HAP-1 (cell line): ENCODE data around the gene SELL.
"Not testable (repeated sequence)": the region's sequence is repeated elsewhere in the genome, so short reads cannot be mapped to it uniquely, and the experiment has no call there.

ENCODE experiments used
- DNase-seq, 2 experiments: peaks; one replicate each; pipeline ENCODE4 v3.0.0-alpha.2; 2016 to 2020; ENCODE audit warnings: low spot score in 2 of 2
- H3K27me3 ChIP-seq: fragments of 250-450 bp; sonication (Bioruptor Pico); 2 replicates; pipeline ENCODE4 v1.5.1; 2020; ENCODE audit warnings: low read depth, mild to moderate bottlenecking, moderate library complexity
- H3K36me3 ChIP-seq: fragments of 250-450 bp; sonication (Bioruptor Pico); replicated peaks from 2 replicates; pipeline ENCODE4 v1.5.1; 2020; ENCODE audit warnings: mild to moderate bottlenecking
- H3K4me1 ChIP-seq: fragments of 250-450 bp; sonication (Bioruptor Pico); 2 replicates; pipeline ENCODE4 v1.5.1; 2020; ENCODE audit warnings: mild to moderate bottlenecking
- H3K4me3 ChIP-seq: fragments of 250-450 bp; sonication (Bioruptor Pico); 2 replicates; pipeline ENCODE4 v1.5.1; 2020; ENCODE audit warnings: mild to moderate bottlenecking, moderate library complexity
- H3K9me3 ChIP-seq: fragments of 250-450 bp; sonication (Bioruptor Pico); 2 replicates; pipeline ENCODE4 v1.5.1; 2020; ENCODE audit warnings: mild to moderate bottlenecking, moderate library complexity
- in situ Hi-C: fragments of 300-500 bp; cut with MboI; formaldehyde crosslinking; loops from 3 replicates; pipeline ENCODE4 v1.14.3; 2020; ENCODE audit warnings: low sequenced_read_pairs, inconsistent platforms, mixed read lengths

Gene SELL

DNA sequence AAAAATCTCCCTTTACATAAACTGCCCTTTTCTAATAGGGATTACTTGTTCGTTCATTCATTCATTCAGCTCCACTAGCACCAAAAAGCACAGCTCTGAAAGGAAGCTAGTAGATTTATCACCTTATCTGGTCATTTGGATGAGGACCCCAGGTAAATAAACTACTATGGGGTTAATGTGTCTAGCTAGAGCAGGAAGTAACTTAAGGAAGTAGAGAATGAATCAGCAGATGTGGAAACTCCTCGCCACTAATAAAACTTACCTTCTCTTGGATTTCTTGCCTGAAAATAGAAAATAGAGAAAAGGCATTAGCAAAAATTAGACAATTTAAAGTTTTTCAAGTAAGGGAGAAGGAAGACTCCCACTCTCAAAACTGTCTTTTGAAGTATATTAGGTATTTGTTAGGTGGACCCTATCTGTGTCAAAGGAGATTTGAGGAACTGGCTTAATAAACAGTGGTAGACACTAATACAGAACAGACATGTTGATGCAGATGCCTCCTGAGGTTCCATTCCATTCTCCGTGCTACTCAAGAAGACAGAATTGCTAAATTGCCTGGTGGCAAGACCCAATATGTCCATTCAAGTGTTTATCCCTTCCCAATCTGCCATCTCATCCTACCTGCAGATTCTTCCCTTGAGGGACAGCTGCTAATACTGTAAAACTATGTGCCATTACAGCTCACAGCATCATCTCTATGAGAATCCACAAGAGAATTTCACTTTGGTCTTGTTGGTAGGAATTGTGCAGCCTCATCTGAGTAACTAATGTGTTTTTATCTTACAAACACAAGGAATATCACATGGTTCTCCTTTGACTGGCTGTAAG, 14.9 kb downstream of the SELL start:
- Histone ChIP-seq H3K27me3 (0 out of 2 replicates have a peak, but pooled peaks cover 4% of the 10 kb centered on the region), H3K4me1 (no peaks in the 10 kb centered on the region), H3K36me3 (no peaks in the 10 kb centered on the region), H3K4me3 (no peak overlapping the region), H3K9me3 (no peaks in the 10 kb centered on the region)
- no peak for DNase-seq
- in situ Hi-C loops, result no loop called here

DNA sequence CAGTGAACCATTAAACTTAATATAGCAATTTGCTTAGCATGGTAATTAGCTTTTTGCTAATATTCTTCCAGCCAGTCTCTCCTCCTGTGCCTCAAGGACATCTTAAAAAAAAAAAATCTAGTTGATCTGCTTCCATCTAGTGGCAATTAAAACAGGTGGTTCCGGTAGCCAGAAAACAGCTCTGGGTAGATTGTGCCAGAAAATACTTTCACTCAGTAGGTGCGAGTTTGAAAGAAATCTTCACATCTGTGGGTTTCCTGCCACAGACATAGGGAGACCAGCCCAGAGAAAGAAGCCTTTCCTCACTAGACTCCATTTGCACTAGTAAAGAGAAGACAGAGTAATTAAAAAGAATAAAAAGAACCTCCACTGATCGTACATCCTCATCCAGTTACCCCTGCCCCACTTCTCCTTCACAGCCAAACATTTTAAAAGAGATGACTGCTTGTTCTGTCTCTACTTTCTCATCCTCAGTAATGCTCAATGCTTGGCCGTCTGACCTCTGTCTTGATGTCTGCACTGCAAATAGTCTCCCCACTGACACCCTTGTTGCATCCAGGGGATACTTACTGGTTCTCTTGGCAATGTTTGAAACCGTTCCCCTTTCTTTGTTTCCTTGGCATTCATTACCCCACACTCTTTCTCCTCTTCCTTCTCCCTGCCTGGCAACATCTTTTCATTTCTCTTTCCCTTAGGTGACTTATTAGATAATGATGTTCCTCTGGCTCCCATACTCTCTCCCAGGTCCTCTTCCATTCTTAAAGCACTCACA, 16.9 kb downstream of the SELL start:
- Histone ChIP-seq H3K9me3 (no peaks in the 10 kb centered on the region), H3K27me3 (0 out of 2 replicates have a peak, but pooled peaks cover 4% of the 10 kb centered on the region), H3K4me1 (peaks cover 6% of the 10 kb centered on the region), H3K4me3 (no peak overlapping the region), H3K36me3 (no peaks in the 10 kb centered on the region)
- no peak for DNase-seq
- in situ Hi-C loops, result no loop called here

DNA sequence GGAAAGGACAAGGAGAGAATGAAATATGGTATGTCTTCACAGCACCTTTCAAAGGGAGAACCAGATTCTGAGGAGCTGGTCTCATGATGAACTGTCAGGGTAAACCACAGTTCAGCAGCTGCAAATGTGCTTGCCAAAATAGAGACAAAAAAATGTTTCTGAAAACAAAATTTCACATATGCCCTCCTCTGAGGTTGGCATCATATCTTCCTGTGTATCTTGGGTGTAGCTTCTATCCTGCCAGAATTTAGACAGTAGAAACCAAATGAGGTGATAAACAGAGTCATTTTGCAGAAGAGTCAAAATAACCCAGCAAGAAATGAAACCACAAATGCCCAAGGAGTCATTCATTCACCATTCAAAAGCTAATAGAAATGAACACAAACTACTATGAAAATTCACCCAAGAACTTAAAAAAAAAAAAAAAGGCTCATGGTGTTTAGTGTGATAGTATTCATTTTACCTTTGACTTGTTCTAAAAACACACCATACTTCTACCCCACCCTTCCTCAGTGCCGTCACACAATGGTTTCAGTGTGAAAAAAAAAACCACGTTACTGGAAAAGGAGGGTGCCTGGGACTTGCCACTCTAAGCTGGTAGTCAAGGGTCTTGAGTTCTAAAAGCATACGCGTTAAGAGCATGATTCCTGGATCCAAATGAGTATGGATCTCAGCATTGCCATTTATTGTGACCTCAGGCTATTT, 18.5 kb downstream of the SELL start:
- DNase-seq, result no peak
- Histone ChIP-seq H3K27me3 (0 out of 2 replicates have a peak, but pooled peaks cover 4% of the 10 kb centered on the region), H3K9me3 (no peaks in the 10 kb centered on the region), H3K4me3 (no peak overlapping the region), H3K4me1 (peaks cover 6% of the 10 kb centered on the region), H3K36me3 (no peaks in the 10 kb centered on the region)
- in situ Hi-C loops, result no loop called here

DNA sequence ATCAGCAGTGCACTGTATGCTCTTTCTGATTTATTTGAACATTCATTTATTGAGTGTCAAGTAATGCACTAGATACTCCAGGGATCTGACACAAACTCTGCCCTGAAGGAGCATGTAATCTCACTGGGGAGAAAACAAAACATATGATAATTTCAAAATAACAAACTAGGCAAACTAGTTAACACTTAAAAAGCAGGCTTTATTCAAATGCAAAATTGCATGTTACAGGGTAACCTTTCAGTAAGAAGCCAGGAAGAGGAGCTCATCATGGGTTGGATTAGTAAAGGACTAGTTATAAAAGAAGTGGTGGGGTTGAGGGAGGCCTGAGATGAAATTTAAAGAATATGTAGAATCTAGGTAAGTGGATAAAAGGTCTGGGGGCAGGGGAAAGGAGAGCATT, 20.9 kb downstream of the SELL start:
- peak in 1 of 2 experiments; percentile 66 for DNase-seq
- peaks cover 6% of the 10 kb centered on the region for H3K4me1 ChIP-seq
- no peak overlapping the region for H3K4me3 ChIP-seq
- H3K36me3 ChIP-seq, result no peaks in the 10 kb centered on the region
- in situ Hi-C loops, result no loop called here
- H3K27me3 ChIP-seq, result 0 out of 2 replicates have a peak, but pooled peaks cover 4% of the 10 kb centered on the region
- no peaks in the 10 kb centered on the region for H3K9me3 ChIP-seq

DNA sequence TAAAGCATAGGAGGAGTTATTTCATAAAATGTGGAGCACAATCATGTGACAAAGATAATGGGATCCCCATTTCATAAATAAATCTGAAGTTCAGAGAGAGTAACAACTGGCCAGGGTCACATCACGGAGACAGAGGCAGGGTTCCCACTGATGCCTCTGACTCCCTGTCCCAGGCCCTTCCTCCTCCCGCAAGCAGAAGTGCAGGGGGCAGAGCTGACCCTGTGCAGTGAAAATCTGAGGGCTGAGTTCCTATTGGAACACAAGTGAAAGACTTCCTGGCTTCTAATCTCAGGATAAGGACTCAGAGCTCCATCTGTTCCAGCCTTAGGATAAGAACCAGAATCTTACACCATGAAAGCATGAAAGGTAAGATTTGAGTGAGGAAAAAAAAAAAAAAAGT, 22.0 kb downstream of the SELL start:
- H3K36me3 ChIP-seq, result no peaks in the 10 kb centered on the region
- no peaks in the 10 kb centered on the region for H3K27me3 ChIP-seq
- no peak for DNase-seq
- H3K4me3 ChIP-seq, result no peak overlapping the region
- H3K9me3 ChIP-seq, result no peaks in the 10 kb centered on the region
- H3K4me1 ChIP-seq, result peaks cover 6% of the 10 kb centered on the region
- in situ Hi-C loops, result no loop called here

DNA sequence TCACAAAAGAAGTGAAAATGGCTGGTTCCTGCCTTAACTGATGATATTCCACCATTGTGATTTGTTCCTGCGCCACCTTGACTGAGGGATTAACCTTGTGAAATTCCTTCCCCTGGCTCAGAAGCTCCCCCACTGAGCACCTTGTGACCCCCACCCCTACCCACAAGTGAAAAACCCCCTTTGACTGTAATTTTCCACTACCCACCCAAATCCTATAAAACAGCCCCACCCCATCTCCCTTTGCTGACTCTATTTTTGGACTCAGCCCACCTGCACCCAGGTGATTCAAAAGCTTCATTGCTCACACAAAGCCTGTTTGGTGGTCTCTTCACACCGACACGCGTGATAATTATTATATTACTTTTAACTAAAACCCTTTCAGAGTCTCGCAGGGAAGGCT, 23.0 kb downstream of the SELL start:
- in situ Hi-C loops, H3K36me3 ChIP-seq, DNase-seq, H3K4me1 ChIP-seq, H3K27me3 ChIP-seq, H3K4me3 ChIP-seq, H3K9me3 ChIP-seq: not testable (repeated sequence)

DNA sequence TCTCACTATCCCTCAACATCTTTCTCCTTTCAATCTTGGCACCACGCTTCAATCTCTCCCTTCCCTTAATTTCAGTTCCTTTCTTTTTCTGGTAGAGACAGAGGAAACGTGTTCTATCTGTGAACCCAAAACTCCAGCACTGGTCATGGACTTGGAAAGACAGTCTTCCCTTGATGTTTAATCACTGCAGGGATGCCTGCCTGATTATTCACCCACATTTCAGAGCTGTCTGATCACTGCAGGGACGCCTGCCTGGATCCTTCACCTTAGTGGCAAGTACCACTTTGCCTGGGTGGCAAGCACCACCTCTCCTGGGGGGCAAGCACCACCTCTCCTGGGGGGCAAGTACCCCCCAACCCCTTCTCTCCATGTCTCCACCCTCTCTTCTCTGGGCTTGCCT, 27.8 kb downstream of the SELL start:
- Histone ChIP-seq H3K9me3 (no peaks in the 10 kb centered on the region), H3K36me3 (no peaks in the 10 kb centered on the region), H3K4me3 (no peak overlapping the region), H3K4me1 (no peaks in the 10 kb centered on the region), H3K27me3 (peaks cover 3% of the 10 kb centered on the region; the same call in 1 of the 2 replicates)
- DNase-seq, result no peak
- in situ Hi-C loops, result no loop called here

DNA sequence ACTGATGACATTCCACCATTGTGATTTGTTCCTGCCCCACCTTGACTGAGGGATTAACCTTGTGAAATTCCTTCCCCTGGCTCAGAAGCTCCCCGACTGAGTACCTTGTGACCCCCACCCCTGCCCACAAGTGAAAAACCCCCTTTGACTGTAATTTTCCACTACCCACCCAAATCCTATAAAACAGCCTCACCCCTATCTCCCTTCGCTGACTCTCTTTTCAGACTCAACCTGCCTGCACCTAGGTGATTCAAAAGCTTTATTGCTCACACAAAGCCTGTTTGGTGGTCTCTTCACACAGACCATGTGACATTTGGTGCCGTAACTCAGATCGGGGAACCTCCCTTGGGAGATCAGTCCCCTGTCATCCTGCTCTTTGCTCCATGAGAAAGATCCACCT, 28.3 kb downstream of the SELL start:
- H3K27me3 ChIP-seq, H3K36me3 ChIP-seq, H3K4me1 ChIP-seq, H3K4me3 ChIP-seq, H3K9me3 ChIP-seq, DNase-seq, in situ Hi-C loops: not testable (repeated sequence)

DNA sequence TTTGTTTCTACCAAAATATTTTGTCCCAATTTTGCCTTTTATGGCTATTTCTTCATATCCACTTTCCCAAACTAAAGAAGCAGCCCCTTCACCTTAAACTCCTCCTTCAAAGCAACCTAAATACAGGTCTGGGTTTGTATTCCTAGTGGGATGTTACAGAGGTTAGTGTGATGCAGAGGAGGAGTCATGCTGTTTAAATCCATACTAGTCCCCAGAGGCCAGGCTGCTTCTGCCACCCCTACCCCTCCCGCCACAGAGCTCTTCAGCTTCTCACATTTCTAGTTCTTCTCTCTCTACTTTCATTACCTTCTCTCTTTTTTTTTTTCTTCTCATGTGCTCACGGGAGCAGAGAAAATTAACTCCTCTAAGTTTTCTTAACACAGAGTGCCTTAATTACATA, 29.3 kb downstream of the SELL start:
- no peak for DNase-seq
- Histone ChIP-seq H3K27me3 (peaks cover 3% of the 10 kb centered on the region; the same call in 1 of the 2 replicates), H3K4me3 (no peak overlapping the region), H3K36me3 (no peaks in the 10 kb centered on the region), H3K9me3 (no peaks in the 10 kb centered on the region), H3K4me1 (no peaks in the 10 kb centered on the region)
- in situ Hi-C loops, result no loop called here

DNA sequence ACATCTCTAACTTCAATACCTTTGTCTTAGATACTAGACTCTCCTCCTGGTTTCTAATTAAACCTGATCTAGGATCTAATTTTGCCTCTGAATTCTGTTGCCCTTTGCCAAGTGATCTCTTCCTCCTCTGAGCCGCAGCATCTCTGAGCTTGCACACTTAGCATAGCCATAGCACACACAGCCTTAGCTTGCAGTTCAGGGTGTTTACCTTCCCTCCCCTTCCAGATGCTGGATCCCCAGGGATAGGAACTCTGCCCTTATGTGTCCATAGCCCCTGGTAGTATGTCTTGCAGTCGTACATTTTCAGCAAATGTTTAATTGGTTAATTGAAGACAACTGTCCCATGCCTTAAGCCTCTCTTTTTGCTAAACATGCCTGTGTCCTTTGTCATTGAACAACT, 30.3 kb downstream of the SELL start:
- no peaks in the 10 kb centered on the region for H3K36me3 ChIP-seq
- no peaks in the 10 kb centered on the region for H3K9me3 ChIP-seq
- H3K4me1 ChIP-seq, result no peaks in the 10 kb centered on the region
- no peak overlapping the region for H3K4me3 ChIP-seq
- H3K27me3 ChIP-seq, result peaks cover 3% of the 10 kb centered on the region; the same call in 1 of the 2 replicates
- in situ Hi-C loops, result no loop called here
- no peak for DNase-seq

DNA sequence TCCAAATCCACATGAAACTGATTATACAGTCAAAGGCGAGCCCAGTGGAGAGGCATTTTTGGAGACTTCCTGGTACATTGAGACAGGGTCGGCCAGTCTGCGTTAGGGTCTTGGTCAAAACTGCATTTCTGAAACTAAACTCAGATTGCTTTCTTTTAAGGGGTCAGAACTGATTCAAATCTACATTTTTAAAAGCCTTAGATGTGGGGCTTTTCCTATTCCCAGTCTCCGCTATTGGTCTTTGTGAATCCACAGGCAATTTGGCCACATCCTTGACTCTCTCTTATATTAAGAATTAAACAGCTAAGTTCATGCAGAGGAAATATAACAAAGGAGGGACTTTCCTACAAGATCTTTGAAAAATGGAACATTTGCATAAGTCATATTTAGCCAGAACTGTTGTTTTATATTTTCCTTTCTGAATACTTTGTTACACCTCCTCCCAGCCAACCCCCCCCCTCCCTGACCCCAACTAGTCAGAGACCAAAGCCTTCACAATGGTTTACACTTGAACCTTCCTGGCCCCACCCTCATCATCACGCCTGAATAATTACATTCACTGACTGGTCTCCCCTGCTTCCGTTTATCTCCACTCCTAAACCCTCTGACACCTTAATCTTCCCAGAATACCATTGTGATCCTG, 30.9 kb downstream of the SELL start:
- Histone ChIP-seq H3K4me1 (no peaks in the 10 kb centered on the region), H3K27me3 (peaks cover 3% of the 10 kb centered on the region; the same call in 1 of the 2 replicates), H3K36me3 (no peaks in the 10 kb centered on the region), H3K9me3 (no peaks in the 10 kb centered on the region), H3K4me3 (no peak overlapping the region)
- in situ Hi-C loops, result no loop called here
- DNase-seq, result no peak

DNA sequence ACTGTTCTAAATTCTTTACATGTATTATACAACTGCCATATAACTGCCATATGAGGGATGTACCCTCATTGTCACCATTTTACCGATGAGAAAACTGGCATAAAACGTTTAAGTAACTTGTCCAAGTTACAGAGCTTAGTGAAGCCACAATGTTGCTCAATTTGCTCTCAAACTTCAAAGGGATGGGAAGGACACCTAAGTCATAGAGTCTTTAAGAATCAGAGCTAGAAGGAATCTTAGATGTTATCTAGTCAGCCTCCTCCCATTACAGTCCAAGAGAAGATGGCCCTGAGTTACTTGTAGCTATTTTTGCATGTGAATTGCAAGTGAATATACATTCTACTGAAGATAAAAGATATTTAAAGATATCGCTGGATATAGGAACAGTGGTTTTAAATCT, 31.7 kb downstream of the SELL start:
- H3K36me3 ChIP-seq, result no peaks in the 10 kb centered on the region
- no peak for DNase-seq
- in situ Hi-C loops, result no loop called here
- H3K4me1 ChIP-seq, result no peaks in the 10 kb centered on the region
- peaks cover 3% of the 10 kb centered on the region; the same call in 1 of the 2 replicates for H3K27me3 ChIP-seq
- H3K4me3 ChIP-seq, result no peak overlapping the region
- H3K9me3 ChIP-seq, result no peaks in the 10 kb centered on the region

DNA sequence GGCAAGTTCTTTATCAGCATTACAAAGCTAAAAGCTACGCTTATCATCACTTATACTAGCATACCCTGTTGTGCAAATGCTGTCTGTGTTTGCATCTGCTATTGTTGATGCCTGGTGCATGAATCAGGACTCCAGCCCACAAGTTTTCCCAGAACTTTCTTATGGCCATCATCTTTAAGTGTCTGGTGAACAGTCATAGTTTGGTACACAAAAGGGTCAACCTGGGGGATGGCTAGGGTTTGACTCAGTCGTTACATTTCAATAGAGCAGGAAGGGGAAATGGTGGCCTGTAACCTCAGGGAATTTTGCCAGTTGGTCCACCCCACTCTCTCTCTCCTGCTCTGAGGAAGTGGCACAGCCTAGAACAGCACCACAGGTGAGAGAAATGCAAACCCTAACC, 35.4 kb downstream of the SELL start:
- H3K9me3 ChIP-seq, result no peaks in the 10 kb centered on the region
- in situ Hi-C loops, result no loop called here
- DNase-seq, result no peak
- H3K4me1 ChIP-seq, result no peaks in the 10 kb centered on the region
- no peak overlapping the region for H3K4me3 ChIP-seq
- no peaks in the 10 kb centered on the region for H3K36me3 ChIP-seq
- no peaks in the 10 kb centered on the region; the same call in 1 of the 2 replicates for H3K27me3 ChIP-seq
